ENCODE data around the gene CCDC107.

The CCDC107 gene

GRCh38 chr9:35690614-35691333 is 32.7 kb downstream of the CCDC107 start:
- Histone ChIP-seq H3K27me3 (ENCODE audit: control insufficient read depth, insufficient read depth, low read length) (no peaks in the 10 kb centered on the region), H3K4me1 (ENCODE audit: control insufficient read depth, insufficient read depth, low read length) (peaks cover 2% of the 10 kb centered on the region; the same call in 1 of the 2 replicates), H3K4me3 (ENCODE audit: low read length) (peak overlapping the region; percentile 61), H3K27ac (ENCODE audit: low read length) (no peak overlapping the region), H3K9me3 (ENCODE audit: control insufficient read depth, insufficient read depth, low read length) (no peaks in the 10 kb centered on the region), H3K36me3 (ENCODE audit: control insufficient read depth, insufficient read depth, low read length) (peaks cover 8% of the 10 kb centered on the region; the same call in 1 of the 2 replicates)
- DNase-seq (ENCODE audit: low read depth, low spot score), result no peak
- no CpG with 5 or more reads among the region's 61 CpGs for whole genome bisulfite sequencing (ENCODE audit: insufficient coverage, insufficient read length)

- no CpG with 5 or more reads among the region's 10 CpGs for WGBS (ENCODE audit: insufficient coverage, insufficient read length)
These were observed 33.2 kb downstream of the CCDC107 start for GRCh38 chr9:35691334-35691650.

GRCh38 chr9:35691757-35692301 is 33.7 kb downstream of the CCDC107 start:
- Histone ChIP-seq H3K4me3 (ENCODE audit: low read length) (no peak overlapping the region), H3K27me3 (ENCODE audit: control insufficient read depth, insufficient read depth, low read length) (no peaks in the 10 kb centered on the region), H3K9me3 (ENCODE audit: control insufficient read depth, insufficient read depth, low read length) (no peaks in the 10 kb centered on the region), H3K4me1 (ENCODE audit: control insufficient read depth, insufficient read depth, low read length) (peaks cover 2% of the 10 kb centered on the region; the same call in 1 of the 2 replicates), H3K36me3 (ENCODE audit: control insufficient read depth, insufficient read depth, low read length) (0 out of 2 replicates have a peak, but pooled peaks cover 3% of the 10 kb centered on the region), H3K27ac (ENCODE audit: low read length) (no peak overlapping the region)
- no peak for DNase-seq (ENCODE audit: low read depth, low spot score)
- WGBS (ENCODE audit: insufficient coverage, insufficient read length), result no CpG with 5 or more reads among the region's 13 CpGs

More at GRCh38 chr9:35691334-35691650, 33.2 kb downstream of the CCDC107 start:
- peaks cover 6% of the 10 kb centered on the region; the same call in 1 of the 2 replicates for H3K36me3 ChIP-seq (ENCODE audit: control insufficient read depth, insufficient read depth, low read length)
- H3K9me3 ChIP-seq (ENCODE audit: control insufficient read depth, insufficient read depth, low read length), result no peaks in the 10 kb centered on the region
- H3K27me3 ChIP-seq (ENCODE audit: control insufficient read depth, insufficient read depth, low read length), result no peaks in the 10 kb centered on the region
- no peak for DNase-seq (ENCODE audit: low read depth, low spot score)
- H3K4me3 ChIP-seq (ENCODE audit: low read length), result peak overlapping the region; percentile 61; the same call in 1 of the 2 replicates
- peaks cover 2% of the 10 kb centered on the region; the same call in 1 of the 2 replicates for H3K4me1 ChIP-seq (ENCODE audit: control insufficient read depth, insufficient read depth, low read length)
- no peak overlapping the region for H3K27ac ChIP-seq (ENCODE audit: low read length)

- Histone ChIP-seq H3K9me3 (ENCODE audit: control insufficient read depth, insufficient read depth, low read length) (no peaks in the 10 kb centered on the region), H3K4me3 (ENCODE audit: low read length) (no peak overlapping the region), H3K4me1 (ENCODE audit: control insufficient read depth, insufficient read depth, low read length) (peaks cover 2% of the 10 kb centered on the region), H3K27me3 (ENCODE audit: control insufficient read depth, insufficient read depth, low read length) (no peaks in the 10 kb centered on the region), H3K36me3 (ENCODE audit: control insufficient read depth, insufficient read depth, low read length) (peaks cover 27% of the 10 kb centered on the region), H3K27ac (ENCODE audit: low read length) (no peak overlapping the region)
- DNase-seq (ENCODE audit: low read depth, low spot score), result no peak
- WGBS (ENCODE audit: insufficient coverage, insufficient read length), result no CpG with 5 or more reads among the region's 3 CpGs
These were observed 37.9 kb downstream of the CCDC107 start for GRCh38 chr9:35695943-35696401.

GRCh38 chr9:35696520-35697215 is 38.6 kb downstream of the CCDC107 start:
- H3K27me3 ChIP-seq (ENCODE audit: control insufficient read depth, insufficient read depth, low read length), result no peaks in the 10 kb centered on the region
- no CpG with 5 or more reads among the region's 9 CpGs for WGBS (ENCODE audit: insufficient coverage, insufficient read length)

GRCh38 chr9:35697486-35697885 is 39.4 kb downstream of the CCDC107 start:
- no peaks in the 10 kb centered on the region for H3K27me3 ChIP-seq (ENCODE audit: control insufficient read depth, insufficient read depth, low read length)
- peaks cover 31% of the 10 kb centered on the region for H3K36me3 ChIP-seq (ENCODE audit: control insufficient read depth, insufficient read depth, low read length)
- H3K4me1 ChIP-seq (ENCODE audit: control insufficient read depth, insufficient read depth, low read length), result no peaks in the 10 kb centered on the region; the same call in 1 of the 2 replicates
- H3K9me3 ChIP-seq (ENCODE audit: control insufficient read depth, insufficient read depth, low read length), result no peaks in the 10 kb centered on the region
- H3K27ac ChIP-seq (ENCODE audit: low read length), result no peak overlapping the region
- no CpG with 5 or more reads among the region's 14 CpGs for WGBS (ENCODE audit: insufficient coverage, insufficient read length)
- H3K4me3 ChIP-seq (ENCODE audit: low read length), result no peak overlapping the region
- no peak for DNase-seq (ENCODE audit: low read depth, low spot score)

More at GRCh38 chr9:35696520-35697215, 38.6 kb downstream of the CCDC107 start:
- Histone ChIP-seq H3K4me1 (ENCODE audit: control insufficient read depth, insufficient read depth, low read length) (no peaks in the 10 kb centered on the region; the same call in 1 of the 2 replicates), H3K36me3 (ENCODE audit: control insufficient read depth, insufficient read depth, low read length) (peaks cover 27% of the 10 kb centered on the region), H3K9me3 (ENCODE audit: control insufficient read depth, insufficient read depth, low read length) (no peaks in the 10 kb centered on the region), H3K4me3 (ENCODE audit: low read length) (no peak overlapping the region), H3K27ac (ENCODE audit: low read length) (no peak overlapping the region)
- DNase-seq (ENCODE audit: low read depth, low spot score), result no peak

GRCh38 chr9:35698231-35698630 is 40.1 kb downstream of the CCDC107 start:
- DNase-seq (ENCODE audit: low read depth, low spot score), result no peak
- Histone ChIP-seq H3K27ac (ENCODE audit: low read length) (no peak overlapping the region), H3K4me3 (ENCODE audit: low read length) (no peak overlapping the region), H3K9me3 (ENCODE audit: control insufficient read depth, insufficient read depth, low read length) (no peaks in the 10 kb centered on the region), H3K4me1 (ENCODE audit: control insufficient read depth, insufficient read depth, low read length) (no peaks in the 10 kb centered on the region; the same call in 1 of the 2 replicates), H3K27me3 (ENCODE audit: control insufficient read depth, insufficient read depth, low read length) (no peaks in the 10 kb centered on the region), H3K36me3 (ENCODE audit: control insufficient read depth, insufficient read depth, low read length) (peaks cover 33% of the 10 kb centered on the region)
- no CpG with 5 or more reads among the region's 5 CpGs for WGBS (ENCODE audit: insufficient coverage, insufficient read length)

GRCh38 chr9:35700031-35700430 is 41.9 kb downstream of the CCDC107 start:
- H3K27ac ChIP-seq (ENCODE audit: low read length), result no peak overlapping the region
- DNase-seq (ENCODE audit: low read depth, low spot score), result no peak
- H3K4me3 ChIP-seq (ENCODE audit: low read length), result no peak overlapping the region
- no peaks in the 10 kb centered on the region for H3K27me3 ChIP-seq (ENCODE audit: control insufficient read depth, insufficient read depth, low read length)
- no peaks in the 10 kb centered on the region for H3K9me3 ChIP-seq (ENCODE audit: control insufficient read depth, insufficient read depth, low read length)
- peaks cover 49% of the 10 kb centered on the region for H3K36me3 ChIP-seq (ENCODE audit: control insufficient read depth, insufficient read depth, low read length)
- no peaks in the 10 kb centered on the region; the same call in 1 of the 2 replicates for H3K4me1 ChIP-seq (ENCODE audit: control insufficient read depth, insufficient read depth, low read length)
- WGBS (ENCODE audit: insufficient coverage, insufficient read length), result no CpG with 5 or more reads among the region's 11 CpGs

GRCh38 chr9:35700942-35701341 is 42.9 kb downstream of the CCDC107 start:
- H3K4me1 ChIP-seq (ENCODE audit: control insufficient read depth, insufficient read depth, low read length), result no peaks in the 10 kb centered on the region; the same call in 1 of the 2 replicates
- H3K4me3 ChIP-seq (ENCODE audit: low read length), result no peak overlapping the region
- H3K27me3 ChIP-seq (ENCODE audit: control insufficient read depth, insufficient read depth, low read length), result no peaks in the 10 kb centered on the region
- H3K27ac ChIP-seq (ENCODE audit: low read length), result no peak overlapping the region
- H3K9me3 ChIP-seq (ENCODE audit: control insufficient read depth, insufficient read depth, low read length), result no peaks in the 10 kb centered on the region
- H3K36me3 ChIP-seq (ENCODE audit: control insufficient read depth, insufficient read depth, low read length), result peaks cover 57% of the 10 kb centered on the region
- DNase-seq (ENCODE audit: low read depth, low spot score), result no peak

- Histone ChIP-seq H3K27me3 (ENCODE audit: control insufficient read depth, insufficient read depth, low read length) (no peaks in the 10 kb centered on the region), H3K27ac (ENCODE audit: low read length) (no peak overlapping the region), H3K36me3 (ENCODE audit: control insufficient read depth, insufficient read depth, low read length) (peaks cover 71% of the 10 kb centered on the region), H3K4me3 (ENCODE audit: low read length) (no peak overlapping the region), H3K9me3 (ENCODE audit: control insufficient read depth, insufficient read depth, low read length) (no peaks in the 10 kb centered on the region), H3K4me1 (ENCODE audit: control insufficient read depth, insufficient read depth, low read length) (no peaks in the 10 kb centered on the region; the same call in 1 of the 2 replicates)
- DNase-seq (ENCODE audit: low read depth, low spot score), result no peak
- no CpG with 5 or more reads among the region's 7 CpGs for WGBS (ENCODE audit: insufficient coverage, insufficient read length)
These were observed 44.6 kb downstream of the CCDC107 start for GRCh38 chr9:35702696-35703095.

All from iPS DF 6.9 (cell line).